Brain microvascular endothelial cell (primary cell): ENCODE data around the gene SLC2A9.

Experiments
- DNase-seq: peaks from one replicate; pipeline ENCODE4 v3.0.0-alpha.2; 2020
- H3K27ac ChIP-seq: fragments of 250-450 bp; sonication (Bioruptor Pico); 2 replicates; pipeline ENCODE4 v1.5.1; 2020; ENCODE audit warnings: mild to moderate bottlenecking, moderate library complexity
- H3K27me3 ChIP-seq: fragments of 250-450 bp; sonication (Bioruptor Pico); replicated peaks from 2 replicates; pipeline ENCODE4 v1.5.1; 2020; ENCODE audit warnings: mild to moderate bottlenecking
- H3K36me3 ChIP-seq: fragments of 250-450 bp; sonication (Bioruptor Pico); replicated peaks from 2 replicates; pipeline ENCODE4 v1.5.1; 2020; ENCODE audit warnings: mild to moderate bottlenecking
- H3K4me3 ChIP-seq: 2 replicates; pipeline ENCODE4 v1.5.1; 2011; ENCODE audit warnings: low read depth, mild to moderate bottlenecking, control low read depth, low read length, moderate library complexity
- in situ Hi-C: cut with HindIII; loops from 2 replicates; pipeline ENCODE4 v1.10.0; 2017; ENCODE audit warnings: low sequenced_read_pairs, low pct_ligation_motif_present
- TF ChIP-seq, protein P1 (sequence below): IDR thresholded peaks from 2 replicates; pipeline ENCODE4 v1.5.1; 2011; ENCODE audit warnings: low read depth, mild to moderate bottlenecking, moderate library complexity, low read length, control low read depth, inconsistent platforms; ENCODE audit errors: missing control alignments

SLC2A9 gene

DNA sequence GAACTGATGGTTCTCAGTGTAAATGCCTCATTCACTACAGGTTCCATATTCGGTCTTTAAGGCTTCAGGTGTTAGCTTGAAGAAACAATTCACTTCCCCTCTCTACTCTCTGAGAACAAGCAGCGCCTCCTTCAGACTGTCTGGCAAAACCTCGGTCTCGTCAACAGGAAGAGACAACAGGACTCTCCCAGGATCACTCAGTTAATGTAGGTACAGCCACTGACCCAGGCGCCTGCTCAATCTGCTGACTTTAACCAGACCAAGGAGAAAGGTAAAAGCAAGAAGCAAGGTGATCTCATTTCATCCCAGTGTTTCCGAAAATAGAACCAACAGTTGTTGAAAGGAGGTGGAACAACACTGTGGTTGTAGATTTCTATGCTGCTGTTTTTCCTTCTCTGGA, 102.2 kb downstream of the SLC2A9 start:
- H3K27me3 ChIP-seq = no peaks in the 10 kb centered on the region
- DNase-seq = no peak
- in situ Hi-C loops = no loop called here
- H3K27ac ChIP-seq = no peak overlapping the region
- no peaks in the 10 kb centered on the region for H3K36me3 ChIP-seq
- TF ChIP-seq, protein P1, sequence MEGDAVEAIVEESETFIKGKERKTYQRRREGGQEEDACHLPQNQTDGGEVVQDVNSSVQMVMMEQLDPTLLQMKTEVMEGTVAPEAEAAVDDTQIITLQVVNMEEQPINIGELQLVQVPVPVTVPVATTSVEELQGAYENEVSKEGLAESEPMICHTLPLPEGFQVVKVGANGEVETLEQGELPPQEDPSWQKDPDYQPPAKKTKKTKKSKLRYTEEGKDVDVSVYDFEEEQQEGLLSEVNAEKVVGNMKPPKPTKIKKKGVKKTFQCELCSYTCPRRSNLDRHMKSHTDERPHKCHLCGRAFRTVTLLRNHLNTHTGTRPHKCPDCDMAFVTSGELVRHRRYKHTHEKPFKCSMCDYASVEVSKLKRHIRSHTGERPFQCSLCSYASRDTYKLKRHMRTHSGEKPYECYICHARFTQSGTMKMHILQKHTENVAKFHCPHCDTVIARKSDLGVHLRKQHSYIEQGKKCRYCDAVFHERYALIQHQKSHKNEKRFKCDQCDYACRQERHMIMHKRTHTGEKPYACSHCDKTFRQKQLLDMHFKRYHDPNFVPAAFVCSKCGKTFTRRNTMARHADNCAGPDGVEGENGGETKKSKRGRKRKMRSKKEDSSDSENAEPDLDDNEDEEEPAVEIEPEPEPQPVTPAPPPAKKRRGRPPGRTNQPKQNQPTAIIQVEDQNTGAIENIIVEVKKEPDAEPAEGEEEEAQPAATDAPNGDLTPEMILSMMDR = no peak
- H3K4me3 ChIP-seq = no peak overlapping the region

DNA sequence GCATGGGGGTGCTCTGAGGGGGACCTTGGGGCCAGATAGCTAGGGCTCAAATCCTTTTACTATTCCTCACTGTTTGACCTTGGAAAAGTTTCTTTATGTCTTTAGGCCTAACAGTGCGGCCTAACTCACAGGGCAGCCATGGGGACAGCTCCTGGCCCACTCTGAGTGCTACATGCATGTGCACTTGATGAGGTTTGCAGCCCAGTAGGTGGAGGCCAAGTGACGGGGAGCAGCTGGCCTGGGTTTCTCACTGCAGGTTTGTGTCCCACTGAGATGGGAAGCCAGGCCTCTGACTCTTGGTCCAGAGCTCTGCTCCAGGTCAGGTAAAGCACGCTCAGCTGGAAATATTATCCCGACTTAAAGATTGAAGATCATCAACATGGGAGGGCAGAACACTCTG, 102.8 kb downstream of the SLC2A9 start:
- Histone ChIP-seq H3K4me3 (no peak overlapping the region), H3K27ac (no peak overlapping the region), H3K36me3 (no peaks in the 10 kb centered on the region), H3K27me3 (no peaks in the 10 kb centered on the region)
- no peak for DNase-seq
- in situ Hi-C loops = no loop called here
- TF ChIP-seq, protein P1 = no peak

DNA sequence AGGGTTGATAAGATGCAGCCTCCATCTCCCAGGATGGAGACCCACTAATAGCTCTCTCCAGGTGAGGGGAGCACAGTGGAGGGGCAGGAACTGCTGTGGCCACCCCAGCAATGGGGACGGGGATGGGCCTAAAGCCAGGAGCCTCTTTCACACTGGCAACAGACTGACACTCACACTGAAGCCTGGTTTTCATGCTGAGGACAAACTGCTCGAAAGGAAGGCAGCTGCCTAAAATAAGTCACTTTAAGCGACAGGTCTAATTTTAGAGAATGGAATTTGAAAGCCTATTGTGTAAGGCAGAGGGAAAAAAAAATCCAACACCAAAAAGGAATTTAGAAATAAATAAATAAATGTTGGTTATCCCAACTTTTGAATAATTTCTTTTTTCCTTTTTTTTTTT, 104.4 kb downstream of the SLC2A9 start:
- in situ Hi-C loops = no loop called here
- H3K27me3 ChIP-seq = no peaks in the 10 kb centered on the region
- no peak for DNase-seq
- H3K27ac ChIP-seq = no peak overlapping the region
- H3K4me3 ChIP-seq = no peak overlapping the region
- H3K36me3 ChIP-seq = no peaks in the 10 kb centered on the region
- TF ChIP-seq, protein P1 = no peak

DNA sequence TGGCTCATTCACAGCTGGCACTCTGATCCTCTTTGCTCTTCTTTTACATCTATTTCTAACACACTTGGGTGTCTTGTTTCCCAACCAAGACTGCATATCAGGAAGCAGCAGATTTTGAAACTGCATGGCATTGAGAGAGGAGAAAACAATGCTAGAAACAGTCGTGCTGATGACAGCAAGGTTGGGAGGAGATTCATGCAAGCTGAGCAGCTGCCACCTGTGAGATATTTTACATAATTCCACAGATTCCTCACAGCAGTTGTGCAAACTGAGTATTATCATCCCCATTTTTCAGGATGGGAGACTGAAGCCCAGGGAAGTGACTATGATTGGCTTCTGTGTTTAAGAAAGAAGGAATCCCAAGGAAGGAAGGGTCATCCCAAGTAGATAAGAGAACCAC, 105.0 kb downstream of the SLC2A9 start:
- TF ChIP-seq, protein P1 = no peak
- Histone ChIP-seq H3K27ac (no peak overlapping the region), H3K27me3 (no peaks in the 10 kb centered on the region), H3K36me3 (no peaks in the 10 kb centered on the region), H3K4me3 (no peak overlapping the region)
- DNase-seq = no peak
- in situ Hi-C loops = no loop called here

DNA sequence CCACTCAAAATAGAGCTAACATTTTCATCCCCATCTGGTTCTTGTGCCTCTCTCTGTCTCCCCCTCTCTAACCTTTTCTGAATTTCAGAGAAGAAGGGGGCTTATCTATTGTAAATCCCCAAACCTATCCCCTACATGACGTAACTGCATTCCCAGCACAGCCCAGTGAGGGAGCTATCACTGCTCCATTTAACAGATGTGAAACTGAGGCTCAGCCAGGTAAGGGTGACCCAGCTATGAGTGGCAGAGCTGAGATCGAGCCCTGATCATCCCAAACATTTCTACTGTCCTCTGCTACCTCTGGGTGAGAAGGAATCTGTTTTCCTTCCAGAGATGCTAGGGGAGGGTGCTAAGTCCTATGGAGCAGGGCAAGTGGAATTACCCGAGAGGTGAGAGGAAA, 107.5 kb downstream of the SLC2A9 start:
- TF ChIP-seq, protein P1 = no peak
- no peak overlapping the region for H3K4me3 ChIP-seq
- in situ Hi-C loops = no loop called here
- DNase-seq = no peak
- no peaks in the 10 kb centered on the region for H3K27me3 ChIP-seq
- H3K27ac ChIP-seq = no peak overlapping the region
- H3K36me3 ChIP-seq = no peaks in the 10 kb centered on the region

DNA sequence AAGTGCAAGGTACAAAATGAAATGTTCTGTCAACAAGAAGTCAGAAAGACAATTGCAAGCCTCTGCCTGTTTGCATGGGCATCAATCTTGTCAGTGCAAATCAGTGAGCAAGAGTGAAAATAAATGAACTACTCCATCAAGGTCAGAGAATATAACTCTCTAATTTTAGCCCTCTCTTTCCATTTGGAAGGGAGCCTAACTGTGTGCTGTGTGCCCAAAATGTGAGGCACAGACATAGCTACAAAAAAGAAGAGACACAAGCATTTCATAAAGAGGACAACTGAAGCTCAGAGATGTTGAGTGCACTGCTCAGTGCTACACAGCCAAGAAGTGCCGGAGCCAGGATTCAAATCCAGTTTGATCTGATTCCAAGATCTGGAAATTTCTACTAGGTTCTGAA, 114.3 kb downstream of the SLC2A9 start:
- H3K27me3 ChIP-seq = no peaks in the 10 kb centered on the region
- H3K4me3 ChIP-seq = no peak overlapping the region
- H3K36me3 ChIP-seq = no peaks in the 10 kb centered on the region
- DNase-seq = no peak
- no peak overlapping the region for H3K27ac ChIP-seq
- TF ChIP-seq, protein P1 = no peak
- in situ Hi-C loops = no loop called here
